B cell (primary cell): ENCODE measurements around the gene TSPAN31.
"Not testable (repeated sequence)": the region's sequence is repeated elsewhere in the genome, so short reads cannot be mapped to it uniquely, and the experiment has no call there.

Experiments used
- EZH2 ChIP-seq: IDR thresholded peaks from 2 replicates; pipeline ENCODE4 v1.6.1; 2012; ENCODE audit warnings: borderline replicate concordance, low read depth, mild to moderate bottlenecking, moderate library complexity, low read length; ENCODE audit not compliant: insufficient read depth, poor library complexity, severe bottlenecking
- TF ChIP-seq, protein P1 (sequence below): fragments of 200-600 bp; IDR thresholded peaks from one replicate; pipeline ENCODE4 v1.8.0; 2022; ENCODE audit warnings: antibody characterized with exemption, mild to moderate bottlenecking

- TF ChIP-seq, protein P1, sequence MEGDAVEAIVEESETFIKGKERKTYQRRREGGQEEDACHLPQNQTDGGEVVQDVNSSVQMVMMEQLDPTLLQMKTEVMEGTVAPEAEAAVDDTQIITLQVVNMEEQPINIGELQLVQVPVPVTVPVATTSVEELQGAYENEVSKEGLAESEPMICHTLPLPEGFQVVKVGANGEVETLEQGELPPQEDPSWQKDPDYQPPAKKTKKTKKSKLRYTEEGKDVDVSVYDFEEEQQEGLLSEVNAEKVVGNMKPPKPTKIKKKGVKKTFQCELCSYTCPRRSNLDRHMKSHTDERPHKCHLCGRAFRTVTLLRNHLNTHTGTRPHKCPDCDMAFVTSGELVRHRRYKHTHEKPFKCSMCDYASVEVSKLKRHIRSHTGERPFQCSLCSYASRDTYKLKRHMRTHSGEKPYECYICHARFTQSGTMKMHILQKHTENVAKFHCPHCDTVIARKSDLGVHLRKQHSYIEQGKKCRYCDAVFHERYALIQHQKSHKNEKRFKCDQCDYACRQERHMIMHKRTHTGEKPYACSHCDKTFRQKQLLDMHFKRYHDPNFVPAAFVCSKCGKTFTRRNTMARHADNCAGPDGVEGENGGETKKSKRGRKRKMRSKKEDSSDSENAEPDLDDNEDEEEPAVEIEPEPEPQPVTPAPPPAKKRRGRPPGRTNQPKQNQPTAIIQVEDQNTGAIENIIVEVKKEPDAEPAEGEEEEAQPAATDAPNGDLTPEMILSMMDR = not testable (repeated sequence)
- TF ChIP-seq EZH2 = not testable (repeated sequence)
Observed at GRCh38 chr12:57721846-57722608, 22.8 kb upstream of the TSPAN31 start.
